IPS-18a (cell line): ENCODE data around the gene CEACAM16.

Source experiments
- H3K27ac ChIP-seq: one replicate; pipeline ENCODE4 v1.5.1; 2013; ENCODE audit warnings: low read length
- H3K27me3 ChIP-seq: one replicate; pipeline ENCODE4 v1.6.1; 2013; ENCODE audit warnings: mild to moderate bottlenecking, low read length; ENCODE audit not compliant: control insufficient read depth, insufficient read depth
- H3K36me3 ChIP-seq: one replicate; pipeline ENCODE4 v1.6.1; 2013; ENCODE audit warnings: low read depth, low read length; ENCODE audit not compliant: control insufficient read depth
- H3K4me1 ChIP-seq: one replicate; pipeline ENCODE4 v1.6.1; 2013; ENCODE audit warnings: low read depth, low read length; ENCODE audit not compliant: control insufficient read depth
- H3K4me3 ChIP-seq: one replicate; pipeline ENCODE4 v1.5.1; 2013; ENCODE audit warnings: low read length
- H3K9ac ChIP-seq: one replicate; pipeline ENCODE4 v1.6.1; 2013; ENCODE audit warnings: mild to moderate bottlenecking, low read length, moderate library complexity
- H3K9me3 ChIP-seq: one replicate; pipeline ENCODE4 v1.6.1; 2013; ENCODE audit warnings: low read depth, low read length; ENCODE audit not compliant: control insufficient read depth

CEACAM16 gene

DNA sequence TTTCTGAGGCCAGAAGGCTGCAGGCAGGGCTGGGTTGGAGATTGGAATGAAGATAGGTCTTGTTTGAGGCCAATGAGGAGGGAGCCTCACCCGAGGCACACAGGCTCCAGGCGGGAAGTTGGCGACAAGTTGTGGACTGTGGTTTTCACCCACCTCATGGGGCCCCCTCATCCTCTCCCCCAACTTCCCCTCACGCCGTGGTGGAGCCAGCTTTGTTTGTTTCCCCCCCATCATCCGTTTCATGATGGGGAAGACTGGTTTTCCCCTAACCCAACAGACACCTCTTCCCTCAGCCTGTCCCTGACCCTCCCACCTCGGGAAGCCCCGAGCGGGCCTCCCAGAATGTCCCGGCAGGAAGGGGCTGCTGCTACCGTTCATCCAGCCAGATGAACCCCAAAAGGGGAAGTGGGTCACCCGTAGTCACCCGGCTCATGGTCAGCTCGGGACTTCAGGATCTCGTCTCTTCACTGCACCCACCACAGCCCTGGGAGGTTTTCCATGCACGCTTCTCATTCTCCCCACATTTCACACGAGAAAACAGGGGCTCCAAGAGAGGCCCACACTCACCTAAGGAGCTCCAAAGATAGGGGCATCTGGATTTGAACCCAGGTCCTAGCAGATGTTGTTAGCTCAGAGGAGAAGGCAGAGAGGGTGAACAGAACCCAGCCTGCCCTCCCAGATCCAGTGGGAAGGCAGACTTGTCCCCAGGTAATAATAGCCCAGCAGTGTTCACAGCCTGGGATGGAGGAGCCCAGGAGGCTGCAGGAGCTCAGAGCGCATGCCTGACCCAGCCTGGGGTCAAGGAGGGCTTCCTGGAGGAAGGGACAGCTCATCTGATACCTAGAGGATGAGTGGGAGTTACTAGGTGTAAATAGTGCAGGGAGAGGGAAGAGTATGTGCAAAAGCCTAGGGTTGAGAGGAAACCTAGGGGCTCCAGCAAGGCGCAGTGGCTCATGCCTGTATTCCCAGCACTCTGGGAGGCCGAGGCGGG lies 23.5 kb downstream of the CEACAM16 start:
- H3K4me1 ChIP-seq = peaks cover 5% of the 10 kb centered on the region

DNA sequence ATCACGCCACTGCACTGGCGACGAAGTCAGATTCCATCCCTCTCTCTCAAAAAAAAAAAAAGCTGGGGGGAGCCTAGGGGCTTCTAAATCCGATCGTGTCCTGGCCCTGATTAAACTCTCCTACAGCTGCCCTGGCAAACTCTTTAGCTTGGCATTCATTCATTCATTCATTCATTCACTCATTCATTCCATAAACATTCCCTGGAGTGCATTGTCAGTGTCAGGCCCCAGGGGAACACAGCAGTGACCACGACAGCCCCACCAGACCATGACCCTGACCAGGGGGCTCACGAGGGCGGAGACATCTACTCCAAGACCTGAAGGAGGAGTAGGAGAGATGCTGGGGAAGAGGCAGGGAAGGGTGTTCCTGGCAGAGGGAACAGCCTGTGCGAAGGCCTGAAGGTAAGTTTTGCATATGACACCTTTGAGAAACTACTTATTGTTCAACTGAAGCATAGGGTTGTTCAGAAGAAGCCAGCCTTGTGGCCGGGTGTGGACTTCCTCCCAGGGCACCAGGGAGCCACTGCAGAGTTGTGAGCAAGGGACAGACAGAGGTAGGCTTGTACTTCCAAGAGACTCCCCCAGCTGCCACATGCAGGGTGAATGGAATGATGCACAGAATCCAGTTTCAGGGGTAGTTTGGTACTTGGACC lies 24.5 kb downstream of the CEACAM16 start:
- no peak overlapping the region for H3K9ac ChIP-seq
- H3K36me3 ChIP-seq = no peaks in the 10 kb centered on the region
- no peak overlapping the region for H3K27ac ChIP-seq
- peaks cover 4% of the 10 kb centered on the region for H3K27me3 ChIP-seq
- H3K4me3 ChIP-seq = no peak overlapping the region
- H3K9me3 ChIP-seq = no peaks in the 10 kb centered on the region
- peaks cover 5% of the 10 kb centered on the region for H3K4me1 ChIP-seq

More for the DNA sequence above, 23.5 kb downstream of the CEACAM16 start:
- no peak overlapping the region for H3K27ac ChIP-seq
- H3K4me3 ChIP-seq = no peak overlapping the region
- H3K27me3 ChIP-seq = peaks cover 4% of the 10 kb centered on the region
- no peak overlapping the region for H3K9ac ChIP-seq
- H3K9me3 ChIP-seq = no peaks in the 10 kb centered on the region
- H3K36me3 ChIP-seq = no peaks in the 10 kb centered on the region

DNA sequence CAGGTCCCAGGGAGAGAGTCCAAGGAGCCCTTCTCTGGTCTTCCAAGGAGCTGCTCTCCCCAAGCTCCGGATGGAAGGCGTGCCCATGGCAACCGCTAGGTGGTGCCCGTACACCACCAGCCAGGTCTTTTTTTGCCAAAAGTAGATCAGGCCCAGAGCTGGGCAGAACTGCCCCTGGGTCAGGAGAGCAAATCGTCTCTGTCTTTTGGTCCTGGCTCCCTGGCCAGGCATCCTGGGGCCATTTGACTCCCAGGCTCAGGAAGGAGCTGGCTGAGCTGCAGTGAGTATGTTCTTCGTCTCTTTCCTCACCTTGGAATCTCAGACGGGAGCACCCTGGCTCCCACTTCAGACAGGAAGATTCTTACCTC lies 25.0 kb downstream of the CEACAM16 start:
- no peak overlapping the region for H3K27ac ChIP-seq
- H3K9ac ChIP-seq = no peak overlapping the region
- no peak overlapping the region for H3K4me3 ChIP-seq
- H3K36me3 ChIP-seq = no peaks in the 10 kb centered on the region
- peaks cover 3% of the 10 kb centered on the region for H3K4me1 ChIP-seq
- H3K9me3 ChIP-seq = no peaks in the 10 kb centered on the region
- H3K27me3 ChIP-seq = peaks cover 4% of the 10 kb centered on the region

DNA sequence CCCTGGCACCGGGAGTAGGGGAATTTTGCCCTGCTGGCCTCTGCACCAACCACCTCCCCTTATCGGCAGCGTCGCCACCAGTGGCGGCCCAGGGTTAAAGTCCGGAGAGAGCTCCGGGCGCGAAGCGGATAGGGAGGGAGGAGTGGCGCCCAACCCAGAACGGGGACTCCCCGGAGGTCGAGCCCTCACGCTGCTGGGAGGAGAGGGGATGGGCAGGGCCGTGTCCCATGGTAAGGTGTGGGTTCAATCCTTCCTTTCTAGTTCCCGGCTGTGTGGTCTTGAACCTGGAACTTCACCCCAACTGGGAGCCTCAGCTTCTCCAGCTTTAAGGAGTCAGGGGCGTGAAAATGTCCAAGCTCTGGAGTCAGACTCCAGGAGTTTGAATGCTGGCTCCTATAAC lies 26.3 kb downstream of the CEACAM16 start:
- Histone ChIP-seq H3K27ac (no peak overlapping the region), H3K4me3 (no peak overlapping the region), H3K9ac (no peak overlapping the region), H3K27me3 (peaks cover 4% of the 10 kb centered on the region), H3K36me3 (no peaks in the 10 kb centered on the region), H3K4me1 (no peaks in the 10 kb centered on the region), H3K9me3 (no peaks in the 10 kb centered on the region)

DNA sequence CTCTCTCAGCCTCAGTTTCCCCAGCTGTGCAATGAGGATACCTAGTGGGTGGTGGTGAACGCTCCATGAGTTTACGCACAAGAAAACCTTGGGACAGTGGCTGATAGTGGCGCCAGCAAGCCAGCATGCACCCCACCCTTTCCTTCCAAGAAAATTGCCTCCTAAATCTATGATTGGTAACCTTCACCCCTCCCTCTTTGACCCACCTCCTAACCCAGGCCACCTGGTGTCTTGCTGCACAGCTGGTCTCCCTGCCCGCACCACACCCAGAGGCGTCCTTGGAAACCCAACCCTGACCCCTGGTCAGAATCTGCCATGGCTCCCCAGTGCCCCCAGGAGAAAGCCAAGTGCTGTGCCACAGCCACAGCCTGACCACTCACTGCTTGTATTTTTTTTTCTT lies 26.7 kb downstream of the CEACAM16 start:
- Histone ChIP-seq H3K4me3 (no peak overlapping the region), H3K36me3 (no peaks in the 10 kb centered on the region), H3K9ac (no peak overlapping the region), H3K27ac (no peak overlapping the region), H3K4me1 (no peaks in the 10 kb centered on the region), H3K9me3 (no peaks in the 10 kb centered on the region), H3K27me3 (peaks cover 4% of the 10 kb centered on the region)

DNA sequence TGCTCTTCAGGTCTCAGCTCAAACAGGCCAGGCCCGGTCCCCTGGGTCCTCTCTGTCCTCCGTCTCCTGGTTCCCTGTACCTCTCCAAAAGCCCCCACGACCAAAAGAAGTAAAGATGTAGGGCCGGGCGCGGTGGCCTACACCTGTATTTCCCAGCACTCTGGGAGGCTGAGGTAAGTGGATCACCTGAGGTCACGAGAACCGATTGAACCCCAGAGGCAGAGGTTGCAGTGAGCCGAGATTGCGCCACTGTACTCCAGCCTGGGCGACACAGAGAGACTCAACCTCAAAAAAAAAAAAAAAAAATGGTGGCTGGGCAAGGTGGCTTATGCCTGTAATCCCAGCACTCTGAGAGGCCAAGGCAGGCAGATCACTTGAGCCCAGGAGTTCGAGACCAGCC lies 27.5 kb downstream of the CEACAM16 start:
- H3K36me3 ChIP-seq = no peaks in the 10 kb centered on the region
- no peak overlapping the region for H3K4me3 ChIP-seq
- H3K9ac ChIP-seq = no peak overlapping the region
- H3K4me1 ChIP-seq = no peaks in the 10 kb centered on the region
- peaks cover 4% of the 10 kb centered on the region for H3K27me3 ChIP-seq
- no peak overlapping the region for H3K27ac ChIP-seq
- no peaks in the 10 kb centered on the region for H3K9me3 ChIP-seq

DNA sequence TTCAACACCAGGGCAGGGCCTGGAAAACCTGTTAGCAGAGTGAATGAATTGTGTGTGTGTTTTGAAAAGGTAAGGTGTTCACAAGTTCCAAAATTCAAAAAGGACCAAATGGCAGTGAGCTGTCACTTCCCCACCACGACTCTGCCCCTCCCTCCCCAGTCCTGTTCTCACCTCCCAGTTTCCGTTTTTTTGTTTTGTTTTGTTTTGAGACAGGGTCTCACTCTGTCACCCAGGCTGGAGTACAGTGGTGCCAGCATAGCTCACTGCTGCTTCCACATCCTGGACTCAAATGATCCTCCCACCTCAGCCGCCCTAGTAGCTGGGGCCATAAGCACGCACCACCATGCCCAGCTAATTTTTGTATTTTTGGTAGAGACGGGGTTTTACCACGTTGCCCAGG lies 29.2 kb downstream of the CEACAM16 start:
- H3K27me3 ChIP-seq = peaks cover 4% of the 10 kb centered on the region

DNA sequence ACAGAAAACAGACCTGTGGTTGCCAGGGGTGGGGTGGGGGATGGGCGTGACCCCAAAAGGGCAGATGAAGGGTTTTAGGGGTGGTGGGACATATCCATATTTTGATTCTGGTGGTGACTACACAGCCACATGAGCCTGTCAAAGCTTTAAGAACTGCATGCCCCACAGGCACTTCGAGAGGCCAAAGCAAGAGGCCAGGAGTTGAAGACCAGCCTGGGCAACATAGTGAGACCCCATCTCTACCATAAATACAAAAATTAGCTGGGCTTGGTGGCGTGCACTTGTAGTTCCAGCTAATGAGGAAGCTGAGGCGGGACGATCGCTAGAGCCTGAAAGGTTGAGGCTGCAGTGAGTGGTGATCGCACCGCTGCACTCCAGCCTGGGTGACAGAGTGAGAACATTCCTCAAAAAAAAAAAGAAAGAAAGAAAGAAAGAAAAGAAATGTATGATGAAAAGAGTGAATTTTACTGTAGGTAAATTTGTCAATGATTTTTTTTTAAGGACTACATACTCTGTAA lies 30.6 kb downstream of the CEACAM16 start:
- H3K4me1 ChIP-seq = no peaks in the 10 kb centered on the region
- H3K36me3 ChIP-seq = no peaks in the 10 kb centered on the region
- no peak overlapping the region for H3K9ac ChIP-seq
- H3K4me3 ChIP-seq = no peak overlapping the region
- no peak overlapping the region for H3K27ac ChIP-seq
- no peaks in the 10 kb centered on the region for H3K9me3 ChIP-seq
- peaks cover 4% of the 10 kb centered on the region for H3K27me3 ChIP-seq

More for the DNA sequence above, 29.2 kb downstream of the CEACAM16 start:
- no peaks in the 10 kb centered on the region for H3K9me3 ChIP-seq
- no peak overlapping the region for H3K4me3 ChIP-seq
- no peaks in the 10 kb centered on the region for H3K36me3 ChIP-seq
- no peak overlapping the region for H3K27ac ChIP-seq
- no peaks in the 10 kb centered on the region for H3K4me1 ChIP-seq
- H3K9ac ChIP-seq = no peak overlapping the region

DNA sequence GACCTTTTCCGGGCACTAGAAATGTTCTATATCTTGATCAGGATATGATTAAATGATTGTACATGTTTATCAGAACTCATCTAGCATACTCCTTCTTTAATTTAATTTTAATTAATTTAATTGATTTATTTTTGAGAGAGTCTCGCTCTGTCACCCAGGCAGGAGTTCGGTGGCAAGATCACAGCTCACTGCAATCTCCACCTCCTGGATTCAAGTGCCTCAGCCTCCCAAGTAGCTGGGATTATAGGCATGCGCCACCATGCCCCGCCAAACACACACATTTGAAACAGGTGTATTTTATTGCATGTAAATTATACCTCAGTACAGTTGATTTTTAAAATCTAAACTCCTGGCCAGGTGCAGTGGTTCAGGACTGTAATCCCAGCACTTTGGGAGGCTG lies 32.1 kb downstream of the CEACAM16 start:
- H3K27ac ChIP-seq = no peak overlapping the region
- no peaks in the 10 kb centered on the region for H3K4me1 ChIP-seq
- no peak overlapping the region for H3K4me3 ChIP-seq
- no peaks in the 10 kb centered on the region for H3K36me3 ChIP-seq
- H3K27me3 ChIP-seq = no peaks in the 10 kb centered on the region
- no peak overlapping the region for H3K9ac ChIP-seq
- no peaks in the 10 kb centered on the region for H3K9me3 ChIP-seq

DNA sequence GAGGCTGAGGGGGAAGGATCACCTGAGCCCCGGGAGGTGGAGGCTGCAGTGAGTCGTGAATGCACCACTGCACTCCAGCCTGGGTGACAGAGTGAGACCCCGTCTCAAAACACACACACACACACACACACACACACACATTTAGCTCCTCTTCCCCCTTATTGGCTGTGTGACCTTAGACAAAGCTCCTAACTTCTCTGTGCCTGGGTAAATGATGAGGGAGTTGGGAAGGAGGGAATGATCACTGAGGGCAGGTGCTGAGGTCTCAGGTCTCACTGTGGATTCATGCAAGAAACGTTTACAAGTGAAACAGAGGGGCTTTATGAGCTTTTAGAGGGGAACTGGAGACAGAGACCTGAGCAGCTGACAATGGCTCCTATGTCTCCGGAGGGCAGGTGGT lies 32.7 kb downstream of the CEACAM16 start:
- H3K4me1 ChIP-seq = no peaks in the 10 kb centered on the region
- H3K27me3 ChIP-seq = no peaks in the 10 kb centered on the region
- no peak overlapping the region for H3K27ac ChIP-seq
- H3K36me3 ChIP-seq = no peaks in the 10 kb centered on the region
- no peak overlapping the region for H3K4me3 ChIP-seq
- no peaks in the 10 kb centered on the region for H3K9me3 ChIP-seq
- no peak overlapping the region for H3K9ac ChIP-seq

DNA sequence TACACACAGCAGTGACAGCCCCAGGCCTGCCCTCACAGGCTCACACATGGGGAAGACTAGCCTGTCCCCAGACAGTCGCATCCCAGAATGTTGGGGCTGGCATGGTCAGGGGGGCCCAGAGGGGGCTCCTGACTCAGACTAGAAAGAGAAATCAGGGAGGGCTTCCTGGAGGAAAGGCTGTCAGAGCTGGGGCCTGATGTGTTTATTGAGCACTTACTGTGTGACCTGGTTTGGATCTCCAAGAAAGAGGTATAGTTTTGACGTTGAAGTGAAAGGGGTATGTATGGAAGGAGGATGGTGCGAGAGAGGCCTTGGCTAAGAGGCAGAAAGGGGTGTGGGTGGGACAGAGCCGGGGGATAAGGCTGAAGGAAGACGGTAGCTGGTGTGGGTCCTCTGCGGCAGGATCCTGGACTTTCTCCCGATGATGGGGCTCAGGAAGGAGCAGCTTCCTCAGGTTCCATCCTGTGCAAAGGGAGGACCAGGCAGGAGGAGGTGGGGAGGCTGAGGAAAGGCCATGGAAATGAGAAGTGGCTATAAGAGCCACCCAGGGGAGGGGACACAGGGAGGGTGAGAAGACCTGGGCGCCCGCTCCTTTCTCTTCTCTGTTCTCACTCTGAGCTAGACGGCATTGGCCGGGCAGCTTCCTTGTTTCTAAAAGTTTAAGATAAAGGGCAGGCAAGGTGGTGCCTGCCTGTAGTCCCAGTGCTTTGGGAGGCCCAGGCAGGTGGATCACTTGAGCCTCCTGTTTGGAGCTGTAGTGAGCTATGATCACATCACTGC lies 33.5 kb downstream of the CEACAM16 start:
- Histone ChIP-seq H3K9me3 (no peaks in the 10 kb centered on the region), H3K36me3 (no peaks in the 10 kb centered on the region), H3K4me1 (no peaks in the 10 kb centered on the region), H3K9ac (no peak overlapping the region), H3K27me3 (no peaks in the 10 kb centered on the region), H3K4me3 (no peak overlapping the region), H3K27ac (no peak overlapping the region)
